ENCODE data around the gene RPL28. TPM values are rescaled to one million over a fixed set of nuclear protein-coding genes. Genes with fewer than 3 reads are reported as not detected.
"Not testable (repeated sequence)": the region's sequence is repeated elsewhere in the genome, so short reads cannot be mapped to it uniquely, and the experiment has no call there.

Gene RPL28
- total RNA-seq, 2 donors from 2014 or later: 175 to 319 TPM

- TF ChIP-seq CTCF (IDR thresholded peaks at IDR 0.05): no peak
- DNase-seq (ENCODE audit: low spot score): no peak
- no peak overlapping the region for H3K27ac ChIP-seq
- H3K36me3 ChIP-seq: peaks cover 44% of the 10 kb centered on the region
- H3K4me1 ChIP-seq: peaks cover 0 to 20% of the 10 kb centered on the region in 2 donors
- no peaks in the 10 kb centered on the region for H3K27me3 ChIP-seq
- H3K9me3 ChIP-seq: no peaks in the 10 kb centered on the region
- H3K4me3 ChIP-seq: no peak overlapping the region
Observed at GRCh38 chr19:55405638-55406037, 19.9 kb downstream of the RPL28 start.

GRCh38 chr19:55406091-55406825 lies 20.5 kb downstream of the RPL28 start:
- DNase-seq (ENCODE audit: low spot score): no peak
- TF ChIP-seq CTCF (IDR thresholded peaks at IDR 0.05): no peak
- Histone ChIP-seq H3K4me1 (peaks cover 0 to 20% of the 10 kb centered on the region in 2 donors), H3K9me3 (no peaks in the 10 kb centered on the region), H3K36me3 (peaks cover 38% of the 10 kb centered on the region), H3K4me3 (peak overlapping the region in 1 of 2 donors; percentile 84), H3K27ac (no peak overlapping the region), H3K27me3 (no peaks in the 10 kb centered on the region)

- TF ChIP-seq CTCF (IDR thresholded peaks at IDR 0.05): no peak
- Histone ChIP-seq H3K36me3 (peaks cover 31% of the 10 kb centered on the region), H3K27me3 (no peaks in the 10 kb centered on the region), H3K9me3 (no peaks in the 10 kb centered on the region), H3K4me3 (peak overlapping the region; percentile 63 to 84), H3K27ac (peak overlapping the region; percentile 97), H3K4me1 (peaks cover 0 to 20% of the 10 kb centered on the region in 2 donors)
- no peak for DNase-seq (ENCODE audit: low spot score)
Observed at GRCh38 chr19:55406826-55407549, 21.3 kb downstream of the RPL28 start.

DNA sequence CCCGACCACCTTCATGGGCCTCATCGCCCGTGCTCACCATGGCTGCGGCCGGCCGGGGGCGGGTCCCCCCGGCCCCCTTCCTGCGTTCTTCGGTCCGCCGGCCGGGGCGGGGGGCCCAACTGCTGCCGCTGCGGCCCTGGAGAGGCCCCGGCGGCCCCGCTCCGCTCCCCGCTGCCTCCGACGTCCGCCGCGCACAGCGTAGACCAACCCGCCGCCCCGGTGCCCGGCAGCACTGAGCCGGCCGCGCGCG lies 21.7 kb downstream of the RPL28 start, which contains the start of gene UBE2S:
TSS of gene UBE2S (minus strand) at position 239 of the 250 bp plus-strand sequence. CDS start at position 40, 199 bp downstream.
- H3K27ac ChIP-seq: peak within 1 kb of the TSS; percentile 97
- not testable (repeated sequence) for DNase-seq (ENCODE audit: low spot score); H3K27me3 ChIP-seq; H3K9me3 ChIP-seq
- peak within 1 kb of the TSS; percentile 63 to 84 for H3K4me3 ChIP-seq
- peaks cover 0 to 20% of the 10 kb centered on the region in 2 donors for H3K4me1 ChIP-seq
- peaks cover 28% of the 10 kb centered on the region for H3K36me3 ChIP-seq

GRCh38 chr19:55407800-55408532 lies 22.2 kb downstream of the RPL28 start:
- Histone ChIP-seq H3K27me3 (no peaks in the 10 kb centered on the region), H3K36me3 (peaks cover 23% of the 10 kb centered on the region), H3K4me3 (peak overlapping the region; percentile 63 to 84), H3K4me1 (peaks cover 0 to 20% of the 10 kb centered on the region in 2 donors), H3K9me3 (no peaks in the 10 kb centered on the region), H3K27ac (peak overlapping the region; percentile 97)
- DNase-seq (ENCODE audit: low spot score): peak; percentile 100
- TF ChIP-seq CTCF (IDR thresholded peaks at IDR 0.05): no peak

- Histone ChIP-seq H3K27me3 (no peaks in the 10 kb centered on the region), H3K36me3 (peaks cover 17% of the 10 kb centered on the region), H3K4me3 (peak overlapping the region; percentile 22 to 84), H3K4me1 (peaks cover 0 to 20% of the 10 kb centered on the region in 2 donors), H3K27ac (peak overlapping the region; percentile 97), H3K9me3 (no peaks in the 10 kb centered on the region)
- DNase-seq (ENCODE audit: low spot score): no peak
- TF ChIP-seq CTCF (IDR thresholded peaks at IDR 0.05): no peak
Observed at GRCh38 chr19:55408533-55408872, 22.8 kb downstream of the RPL28 start.

- H3K4me1 ChIP-seq: peaks cover 0 to 20% of the 10 kb centered on the region in 2 donors
- not testable (repeated sequence) for H3K4me3 ChIP-seq; DNase-seq (ENCODE audit: low spot score); H3K9me3 ChIP-seq; H3K27ac ChIP-seq; H3K27me3 ChIP-seq
- peaks cover 11% of the 10 kb centered on the region for H3K36me3 ChIP-seq
Observed at GRCh38 chr19:55409179-55409578, 23.4 kb downstream of the RPL28 start.

All from right atrium auricular region (tissue), 2 donors.